ENCODE results near the gene ZNF382.
"Not testable (repeated sequence)": the region's sequence is repeated elsewhere in the genome, so short reads cannot be mapped to it uniquely, and the experiment has no call there.

ZNF382 gene
- total RNA-seq, result 29.4 to 35.6 reads per million in 2 donors

GRCh38 chr19:36605101-36605876 is at the start of gene ZNF382:
Gene ZNF382, plus strand, starts transcription at chr19:36605313. Its CDS starts 4,602 bp downstream, at chr19:36609915.
- peak; percentile 65 for DNase-seq

GRCh38 chr19:36564391-36564790 is 40.7 kb upstream of the ZNF382 start:
- DNase-seq, result no peak

- no peak for DNase-seq
Observed at GRCh38 chr19:36572593-36573019, 32.5 kb upstream of the ZNF382 start.

- DNase-seq, result peak; percentile 75
Observed at GRCh38 chr19:36573020-36573894, 31.9 kb upstream of the ZNF382 start, which contains the start of gene ZNF529. Gene ZNF529, minus strand, starts transcription at chr19:36573292. Its CDS starts 946 bp downstream, at chr19:36572346.

GRCh38 chr19:36573895-36574720 is 31.0 kb upstream of the ZNF382 start:
- DNase-seq, result no peak

- DNase-seq, result no peak
Observed at GRCh38 chr19:36574741-36575140, 30.4 kb upstream of the ZNF382 start.

- DNase-seq, result no peak
Observed at GRCh38 chr19:36577271-36577996, 27.7 kb upstream of the ZNF382 start.

- no peak for DNase-seq
Observed at GRCh38 chr19:36579255-36579654, 25.9 kb upstream of the ZNF382 start.

GRCh38 chr19:36602681-36603080 is 2.4 kb upstream of the ZNF382 start:
- not testable (repeated sequence) for DNase-seq

- DNase-seq, result peak; percentile 72
Observed at GRCh38 chr19:36604656-36605100, 435 bp upstream of the ZNF382 start.

GRCh38 chr19:36605877-36606478 is 865 bp downstream of the ZNF382 start:
- no peak for DNase-seq

- DNase-seq, result no peak
Observed at GRCh38 chr19:36627057-36627456, 21.9 kb downstream of the ZNF382 start.

GRCh38 chr19:36635342-36635741 is 30.2 kb downstream of the ZNF382 start:
- DNase-seq, result no peak

- DNase-seq, result no peak
Observed at GRCh38 chr19:36638862-36639510, 33.9 kb downstream of the ZNF382 start.

- no peak for DNase-seq
Observed at GRCh38 chr19:36646746-36647145, 41.6 kb downstream of the ZNF382 start.

- no peak for DNase-seq
Observed at GRCh38 chr19:36652958-36653357, 47.8 kb downstream of the ZNF382 start.

- no peak for DNase-seq
Observed at GRCh38 chr19:36665832-36666231, 60.7 kb downstream of the ZNF382 start.

GRCh38 chr19:36668646-36669045 is 63.5 kb downstream of the ZNF382 start:
- DNase-seq, result no peak

GRCh38 chr19:36672368-36672767 is 67.3 kb downstream of the ZNF382 start:
- DNase-seq, result no peak

- no peak for DNase-seq
Observed at GRCh38 chr19:36674201-36674600, 69.1 kb downstream of the ZNF382 start.

- DNase-seq, result no peak
Observed at GRCh38 chr19:36679455-36679854, 74.3 kb downstream of the ZNF382 start.

All from activated gamma-delta T cell (primary cell).